Measurements from ENCODE around the gene PIBF1.

DNA sequence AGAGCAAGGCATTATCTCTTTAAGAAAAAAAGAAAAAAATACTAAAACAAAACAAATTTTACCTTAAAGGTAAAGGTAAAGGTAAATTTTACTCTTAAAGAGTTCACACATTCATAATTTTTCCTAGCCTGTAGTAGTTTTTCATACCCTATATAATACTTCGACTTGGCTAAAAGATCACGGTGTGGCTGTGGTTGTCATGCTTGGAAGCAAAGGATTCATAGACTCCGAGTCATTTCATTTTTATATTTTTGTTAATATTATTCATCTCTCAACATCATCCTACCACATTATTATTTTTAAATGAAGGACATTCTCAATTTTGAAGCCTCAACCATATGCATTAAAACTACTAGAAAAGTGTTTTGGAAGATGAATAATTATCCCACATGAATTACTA is 52.7 kb downstream of the PIBF1 start:
- TF ChIP-seq CTCF (IDR thresholded peaks at IDR 0.05) (no peak), POLR2A (IDR thresholded peaks at IDR 0.05) (no peak)

Measured in lower leg skin (tissue), 3 donors.